ENCODE data around the gene NUFIP1.

NUFIP1 gene

GRCh38 chr13:44921246-44921877, 67.9 kb downstream of the NUFIP1 start:
- Histone ChIP-seq H3K9me3 (replicated peaks; ENCODE audit: insufficient read depth, low read length) (no peaks in the 10 kb centered on the region), H3F3A (ENCODE audit: insufficient read depth, low read length) (peaks cover 15% of the 10 kb centered on the region), H4K20me1 (ENCODE audit: insufficient read depth, low read length) (no peaks in the 10 kb centered on the region), H3K36me3 (replicated peaks; ENCODE audit: insufficient read depth, low read length) (no peaks in the 10 kb centered on the region), H3K79me2 (ENCODE audit: low read length) (no peaks in the 10 kb centered on the region), H3K4me2 (ENCODE audit: low read depth, low read length) (no peak overlapping the region), H3K27ac (ENCODE audit: low read length) (no peak overlapping the region), H2AFZ (ENCODE audit: low read length) (no peak overlapping the region), H3K27me3 (replicated peaks; ENCODE audit: insufficient read depth, low read length) (no peaks in the 10 kb centered on the region), H3K4me1 (ENCODE audit: low read length) (no peaks in the 10 kb centered on the region), H3K4me3 (ENCODE audit: low read length) (no peak overlapping the region), H3K9ac (ENCODE audit: low read length) (no peak overlapping the region), H3K9me2 (replicated peaks; ENCODE audit: insufficient read depth, low read length) (no peaks in the 10 kb centered on the region)
- no peak for DNase-seq
- TF ChIP-seq EZH2 (optimal IDR thresholded peaks at IDR 0.05; ENCODE audit: low read depth, low read length) (no peak), CTCF (IDR thresholded peaks at IDR 0.05; ENCODE audit: low read length) (no peak)

GRCh38 chr13:44920013-44920412, 69.3 kb downstream of the NUFIP1 start:
- H3K4me3 ChIP-seq (ENCODE audit: low read length) = no peak overlapping the region
- no peak overlapping the region for H2AFZ ChIP-seq (ENCODE audit: low read length)
- peaks cover 15% of the 10 kb centered on the region for H3F3A ChIP-seq (ENCODE audit: insufficient read depth, low read length)
- H3K9me3 ChIP-seq (replicated peaks; ENCODE audit: insufficient read depth, low read length) = no peaks in the 10 kb centered on the region
- no peak for DNase-seq
- no peak overlapping the region for H3K9ac ChIP-seq (ENCODE audit: low read length)
- no peaks in the 10 kb centered on the region for H3K36me3 ChIP-seq (replicated peaks; ENCODE audit: insufficient read depth, low read length)
- no peaks in the 10 kb centered on the region for H3K27me3 ChIP-seq (replicated peaks; ENCODE audit: insufficient read depth, low read length)
- no peaks in the 10 kb centered on the region for H3K79me2 ChIP-seq (ENCODE audit: low read length)
- no peaks in the 10 kb centered on the region for H4K20me1 ChIP-seq (ENCODE audit: insufficient read depth, low read length)
- TF ChIP-seq EZH2phosphoT487 (IDR thresholded peaks at IDR 0.05; ENCODE audit: low read length) (no peak), CTCF (IDR thresholded peaks at IDR 0.05; ENCODE audit: low read length) (no peak), EZH2 (optimal IDR thresholded peaks at IDR 0.05; ENCODE audit: low read depth, low read length) (no peak)
- no peaks in the 10 kb centered on the region for H3K9me2 ChIP-seq (replicated peaks; ENCODE audit: insufficient read depth, low read length)
- H3K27ac ChIP-seq (ENCODE audit: low read length) = no peak overlapping the region
- no peaks in the 10 kb centered on the region for H3K4me1 ChIP-seq (ENCODE audit: low read length)
- no peak overlapping the region for H3K4me2 ChIP-seq (ENCODE audit: low read depth, low read length)

GRCh38 chr13:44919104-44919804, 70.0 kb downstream of the NUFIP1 start:
- Histone ChIP-seq H3K4me3 (ENCODE audit: low read length) (peak overlapping the region; percentile 80), H3K27ac (ENCODE audit: low read length) (no peak overlapping the region), H2AFZ (ENCODE audit: low read length) (peak overlapping the region; percentile 92), H3K4me2 (ENCODE audit: low read depth, low read length) (peak overlapping the region; percentile 84), H3K9ac (ENCODE audit: low read length) (peak overlapping the region; percentile 74; the same call in 1 of the 2 replicates), H3F3A (ENCODE audit: insufficient read depth, low read length) (peaks cover 15% of the 10 kb centered on the region), H3K4me1 (ENCODE audit: low read length) (no peaks in the 10 kb centered on the region), H3K36me3 (replicated peaks; ENCODE audit: insufficient read depth, low read length) (no peaks in the 10 kb centered on the region), H3K9me2 (replicated peaks; ENCODE audit: insufficient read depth, low read length) (no peaks in the 10 kb centered on the region), H3K79me2 (ENCODE audit: low read length) (no peaks in the 10 kb centered on the region), H4K20me1 (ENCODE audit: insufficient read depth, low read length) (no peaks in the 10 kb centered on the region), H3K27me3 (replicated peaks; ENCODE audit: insufficient read depth, low read length) (no peaks in the 10 kb centered on the region), H3K9me3 (replicated peaks; ENCODE audit: insufficient read depth, low read length) (no peaks in the 10 kb centered on the region)
- no peak for DNase-seq
- TF ChIP-seq EZH2phosphoT487 (IDR thresholded peaks at IDR 0.05; ENCODE audit: low read length) = no peak
- no peak for TF ChIP-seq EZH2 (optimal IDR thresholded peaks at IDR 0.05; ENCODE audit: low read depth, low read length)
- TF ChIP-seq CTCF (IDR thresholded peaks at IDR 0.05; ENCODE audit: low read length) = no peak
